ENCODE measurements around the gene IWS1. TPM values are rescaled to one million over a fixed set of nuclear protein-coding genes. Genes with fewer than 3 reads are reported as not detected.

The IWS1 gene
- total RNA-seq, 2 experiments from 2014 or later = 49.2 to 56.9 TPM

DNA sequence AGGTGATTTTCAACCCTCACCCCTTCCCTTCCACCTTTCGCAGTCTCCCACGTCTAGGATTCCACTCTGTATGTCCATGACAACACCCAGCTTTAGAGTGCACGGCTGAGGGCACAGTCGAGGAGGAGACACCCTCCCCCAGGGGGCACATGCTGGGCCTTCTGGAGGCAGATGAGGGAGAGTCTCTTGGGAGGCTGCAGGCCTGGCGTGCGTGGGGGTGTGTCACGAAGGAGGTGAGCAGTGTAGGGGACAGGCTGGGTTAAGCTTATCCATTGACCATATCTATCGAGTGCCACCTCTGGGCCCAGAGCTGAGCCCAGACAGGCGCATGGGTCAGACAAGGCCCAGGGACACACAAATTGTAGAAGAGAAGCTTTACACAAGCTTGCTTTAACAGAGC is 89.2 kb downstream of the IWS1 start:
- H3K4me2 ChIP-seq (ENCODE audit: low read length) = no peak overlapping the region
- H3K79me2 ChIP-seq (ENCODE audit: insufficient read depth, low read depth, low read length) = no peaks in the 10 kb centered on the region
- BruUV-seq (replicated peaks) = no TSS peak
- H2AFZ ChIP-seq (ENCODE audit: low read length) = no peak overlapping the region
- POLR2A ChIA-PET = no interaction called here
- intact Hi-C loops (cut with micrococcal nuclease; ENCODE audit: unreplicated experiment) = no loop called here
- H3K36me3 ChIP-seq (ENCODE audit: insufficient read depth, low read length) = no peaks in the 10 kb centered on the region
- CTCF ChIA-PET (ENCODE audit: unreplicated experiment) = no interaction called here
- no peak overlapping the region for H3K27ac ChIP-seq (ENCODE audit: low read depth, low read length, poor library complexity, severe bottlenecking)
- H3K9me3 ChIP-seq (ENCODE audit: low read length) = no peaks in the 10 kb centered on the region
- H3K4me1 ChIP-seq (ENCODE audit: insufficient read depth, low read length, poor library complexity, severe bottlenecking) = no peaks in the 10 kb centered on the region
- H4K20me1 ChIP-seq (ENCODE audit: insufficient read depth, low read length) = no peaks in the 10 kb centered on the region
- no peak overlapping the region for H3K4me3 ChIP-seq (ENCODE audit: low read depth, low read length, poor library complexity, severe bottlenecking)
- no peaks in the 10 kb centered on the region for H3K9me2 ChIP-seq (ENCODE audit: insufficient read depth, low read length)
- TF ChIP-seq EZH2phosphoT487 (IDR thresholded peaks at IDR 0.05; ENCODE audit: borderline replicate concordance, low read depth, low read length) = no peak
- TF ChIP-seq, protein P1, sequence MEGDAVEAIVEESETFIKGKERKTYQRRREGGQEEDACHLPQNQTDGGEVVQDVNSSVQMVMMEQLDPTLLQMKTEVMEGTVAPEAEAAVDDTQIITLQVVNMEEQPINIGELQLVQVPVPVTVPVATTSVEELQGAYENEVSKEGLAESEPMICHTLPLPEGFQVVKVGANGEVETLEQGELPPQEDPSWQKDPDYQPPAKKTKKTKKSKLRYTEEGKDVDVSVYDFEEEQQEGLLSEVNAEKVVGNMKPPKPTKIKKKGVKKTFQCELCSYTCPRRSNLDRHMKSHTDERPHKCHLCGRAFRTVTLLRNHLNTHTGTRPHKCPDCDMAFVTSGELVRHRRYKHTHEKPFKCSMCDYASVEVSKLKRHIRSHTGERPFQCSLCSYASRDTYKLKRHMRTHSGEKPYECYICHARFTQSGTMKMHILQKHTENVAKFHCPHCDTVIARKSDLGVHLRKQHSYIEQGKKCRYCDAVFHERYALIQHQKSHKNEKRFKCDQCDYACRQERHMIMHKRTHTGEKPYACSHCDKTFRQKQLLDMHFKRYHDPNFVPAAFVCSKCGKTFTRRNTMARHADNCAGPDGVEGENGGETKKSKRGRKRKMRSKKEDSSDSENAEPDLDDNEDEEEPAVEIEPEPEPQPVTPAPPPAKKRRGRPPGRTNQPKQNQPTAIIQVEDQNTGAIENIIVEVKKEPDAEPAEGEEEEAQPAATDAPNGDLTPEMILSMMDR (conservative IDR thresholded peaks at IDR 0.05; ENCODE audit: low read length) = no peak
- no peak for DNase-seq (ENCODE audit: low spot score)

DNA sequence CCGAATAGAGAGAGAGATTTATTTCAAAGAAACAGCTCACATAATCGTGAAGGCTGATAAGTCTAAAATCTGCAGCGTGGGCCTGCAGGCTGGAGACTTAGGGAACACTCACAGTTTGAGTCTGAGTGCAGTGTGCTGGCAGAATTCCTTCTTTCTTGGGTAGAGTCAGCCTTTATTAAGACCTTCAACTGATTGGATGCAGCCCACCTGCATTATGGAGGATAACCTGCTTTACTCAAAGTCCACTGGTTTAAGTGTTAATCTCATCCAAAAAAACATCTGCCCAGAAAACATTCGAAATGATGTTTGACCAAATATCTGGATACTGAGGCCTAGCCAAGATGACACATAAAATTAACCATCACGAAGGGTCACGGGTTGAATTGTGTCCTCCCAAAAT is 91.8 kb downstream of the IWS1 start:
- ChIA-PET POLR2A (interaction anchor here (0.6 to 0.8 kb wide), 2 partner anchors 58 to 364 kb away, joined by 3 to 5 read pairs; no protein-coding TSS in a partner anchor), CTCF (ENCODE audit: unreplicated experiment) (no interaction called here)
- no peak overlapping the region for H2AFZ ChIP-seq (ENCODE audit: low read length)
- H3K9me2 ChIP-seq (ENCODE audit: insufficient read depth, low read length) = no peaks in the 10 kb centered on the region
- no peak overlapping the region for H3K27ac ChIP-seq (ENCODE audit: low read depth, low read length, poor library complexity, severe bottlenecking)
- no peak for DNase-seq (ENCODE audit: low spot score)
- no peaks in the 10 kb centered on the region for H3K4me1 ChIP-seq (ENCODE audit: insufficient read depth, low read length, poor library complexity, severe bottlenecking)
- H3K4me2 ChIP-seq (ENCODE audit: low read length) = no peak overlapping the region
- no peaks in the 10 kb centered on the region for H4K20me1 ChIP-seq (ENCODE audit: insufficient read depth, low read length)
- no peaks in the 10 kb centered on the region for H3K36me3 ChIP-seq (ENCODE audit: insufficient read depth, low read length)
- TF ChIP-seq, protein P1 (conservative IDR thresholded peaks at IDR 0.05; ENCODE audit: low read length) = no peak
- no peak for TF ChIP-seq EZH2phosphoT487 (IDR thresholded peaks at IDR 0.05; ENCODE audit: borderline replicate concordance, low read depth, low read length)
- no peaks in the 10 kb centered on the region for H3K79me2 ChIP-seq (ENCODE audit: insufficient read depth, low read depth, low read length)
- no TSS peak for BruUV-seq (replicated peaks)
- intact Hi-C loops (cut with micrococcal nuclease; ENCODE audit: unreplicated experiment) = no loop called here
- no peak overlapping the region for H3K4me3 ChIP-seq (ENCODE audit: low read depth, low read length, poor library complexity, severe bottlenecking)
- H3K9me3 ChIP-seq (ENCODE audit: low read length) = no peaks in the 10 kb centered on the region

DNA sequence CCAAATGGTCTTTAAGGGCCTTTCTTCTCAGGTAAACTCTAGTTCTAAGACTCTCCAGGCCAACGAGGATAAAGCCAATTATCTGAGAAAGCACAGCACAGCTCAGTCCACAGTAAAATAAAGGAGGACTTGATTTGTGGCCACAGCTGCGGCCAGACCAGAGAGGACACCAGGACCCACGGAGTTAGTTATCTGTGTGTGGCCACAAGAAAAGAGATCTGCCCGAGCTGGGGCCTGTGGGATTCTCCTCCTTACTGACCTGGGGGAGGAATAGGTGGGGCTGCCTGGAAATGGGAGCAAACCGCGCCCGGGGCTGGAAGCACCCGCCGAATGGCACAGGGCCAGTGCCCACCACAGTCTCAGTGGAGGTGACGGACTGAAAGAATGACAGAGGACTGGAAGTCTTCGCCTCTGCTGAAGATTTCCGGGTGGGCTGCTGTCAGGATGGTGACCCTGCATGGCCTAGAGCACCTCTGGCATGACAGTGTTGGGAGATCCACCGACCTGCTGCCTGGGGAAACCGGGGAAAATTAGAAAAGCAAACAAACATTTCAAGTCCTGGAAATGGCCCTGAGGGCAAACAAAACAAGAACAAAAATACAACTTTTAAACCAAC is 94.8 kb downstream of the IWS1 start:
- BruUV-seq (replicated peaks) = no TSS peak
- H2AFZ ChIP-seq (ENCODE audit: low read length) = no peak overlapping the region
- no peaks in the 10 kb centered on the region for H3K9me3 ChIP-seq (ENCODE audit: low read length)
- CTCF ChIA-PET (ENCODE audit: unreplicated experiment) = no interaction called here
- no peaks in the 10 kb centered on the region for H3K36me3 ChIP-seq (ENCODE audit: insufficient read depth, low read length)
- no peaks in the 10 kb centered on the region for H4K20me1 ChIP-seq (ENCODE audit: insufficient read depth, low read length)
- no peaks in the 10 kb centered on the region for H3K79me2 ChIP-seq (ENCODE audit: insufficient read depth, low read depth, low read length)
- H3K4me2 ChIP-seq (ENCODE audit: low read length) = no peak overlapping the region
- POLR2A ChIA-PET = interaction anchor here (0.6 kb wide), 1 partner anchor 12 kb away, joined by 3 read pairs; no protein-coding TSS in a partner anchor
- intact Hi-C loops (cut with micrococcal nuclease; ENCODE audit: unreplicated experiment) = no loop called here
- no peaks in the 10 kb centered on the region for H3K9me2 ChIP-seq (ENCODE audit: insufficient read depth, low read length)
- no peaks in the 10 kb centered on the region for H3K4me1 ChIP-seq (ENCODE audit: insufficient read depth, low read length, poor library complexity, severe bottlenecking)
- no peak overlapping the region for H3K27ac ChIP-seq (ENCODE audit: low read depth, low read length, poor library complexity, severe bottlenecking)
- TF ChIP-seq, protein P1 (conservative IDR thresholded peaks at IDR 0.05; ENCODE audit: low read length) = no peak
- TF ChIP-seq EZH2phosphoT487 (IDR thresholded peaks at IDR 0.05; ENCODE audit: borderline replicate concordance, low read depth, low read length) = no peak
- H3K4me3 ChIP-seq (ENCODE audit: low read depth, low read length, poor library complexity, severe bottlenecking) = no peak overlapping the region
- no peak for DNase-seq (ENCODE audit: low spot score)

All from OCI-LY7 (cell line).